Panc1 (cell line): ENCODE measurements around the gene VPS11. TPM values are rescaled to one million over a fixed set of nuclear protein-coding genes. Genes with fewer than 3 reads are reported as not detected.
A peak's percentile ranks its signal among the peaks of the same experiment; 100 is the strongest.

ENCODE experiments used
- ATAC-seq: fragments of 200-7000 bp; cut with Tn5 transposase; 2 replicates; pipeline ENCODE4 v1.9.1; 2020; ENCODE audit warnings: mild to moderate bottlenecking, moderate library complexity
- BruUV-seq: library from RNA; stranded (reverse); fragments of 400-500 nt; replicated peaks from 2 replicates; lab custom pipeline; 2021; lab: Mats Ljungman, UMichigan
- CTCF ChIA-PET: fragments of 300-600 bp; sonication (Branson Sonifier 250); formaldehyde crosslinking; loops from one replicate; lab custom pipeline; 2022; ENCODE audit warnings: antibody characterized with exemption; lab: Charles Lee
- POLR2A ChIA-PET: fragments of 300-600 bp; sonication (Branson Sonifier 250); formaldehyde crosslinking; loops from one replicate; lab custom pipeline; 2022; ENCODE audit warnings: antibody characterized with exemption; lab: Charles Lee
- DNase-seq: peaks from one replicate; pipeline ENCODE4 v3.0.0-alpha.2; 2010; ENCODE audit warnings: low read depth, low spot score
- H3K27ac ChIP-seq: 2 replicates; pipeline ENCODE4 v1.5.1; 2011; ENCODE audit warnings: mild to moderate bottlenecking, low read length, inconsistent platforms
- H3K27me3 ChIP-seq: fragments of 200-500 bp; sonication (Bioruptor generic); 2 replicates; pipeline ENCODE4 v1.6.0; 2014; ENCODE audit warnings: low read length, inconsistent platforms; ENCODE audit not compliant: control insufficient read depth, insufficient read depth
- H3K36me3 ChIP-seq: fragments of 200-500 bp; sonication (Bioruptor generic); 2 replicates; pipeline ENCODE4 v1.5.1; 2014; ENCODE audit warnings: inconsistent platforms, mild to moderate bottlenecking, low read length, moderate library complexity; ENCODE audit not compliant: control insufficient read depth, insufficient read depth
- H3K4me1 ChIP-seq: 2 replicates; pipeline ENCODE4 v1.5.1; 2011; ENCODE audit warnings: inconsistent platforms, mild to moderate bottlenecking, low read length, moderate library complexity; ENCODE audit not compliant: control insufficient read depth, insufficient read depth
- H3K4me3 ChIP-seq, 2 experiments: 2 replicates each; pipeline ENCODE4 v1.5.1; 2011 to 2012; ENCODE audit warnings: low read depth in 2 of 2, low read length in 2 of 2, mild to moderate bottlenecking in 2 of 2, inconsistent platforms in 1 of 2, moderate library complexity in 1 of 2
- H3K9me3 ChIP-seq: fragments of 200-500 bp; sonication (Bioruptor generic); 2 replicates; pipeline ENCODE4 v1.5.1; 2014; ENCODE audit warnings: low read depth, mild to moderate bottlenecking, inconsistent platforms, low read length, moderate library complexity; ENCODE audit not compliant: control insufficient read depth, insufficient read depth
- POLR2AphosphoS5 ChIP-seq: IDR thresholded peaks from 2 replicates; pipeline ENCODE4 v1.6.1; 2012; ENCODE audit warnings: mild to moderate bottlenecking, low read depth, low read length, moderate library complexity
- SIN3A ChIP-seq: IDR thresholded peaks from 2 replicates; pipeline ENCODE4 v1.6.1; 2012; ENCODE audit warnings: low read depth, mild to moderate bottlenecking, low read length, moderate library complexity, borderline replicate concordance; ENCODE audit not compliant: insufficient read depth
- TCF7L2 ChIP-seq: IDR thresholded peaks from 2 replicates; pipeline ENCODE4 v1.6.1; 2011; ENCODE audit warnings: mild to moderate bottlenecking, low read depth, low read length, inconsistent platforms
- in situ Hi-C: cut with HindIII; loops from 2 replicates; pipeline ENCODE4 v1.10.0; 2016; ENCODE audit warnings: low sequenced_read_pairs, low pct_unique_long_range_greater_than_20kb
- intact Hi-C: fragments of 100-400 bp; cut with micrococcal nuclease; formaldehyde crosslinking; loops from one replicate; pipeline ENCODE4 v1.10.0; 2022; ENCODE audit not compliant: unreplicated experiment
- total RNA-seq: library from RNA; stranded (reverse); gene quantifications from one replicate; pipeline ENCODE4 v1.2.1, GENCODE V29; 2021; ENCODE audit not compliant: unreplicated experiment
- TF ChIP-seq, protein P1 (sequence below), 2 experiments: IDR thresholded peaks; 2 replicates each; pipeline ENCODE4 v1.6.1; 2011 to 2012; ENCODE audit warnings: low read depth in 2 of 2, control low read depth in 1 of 2, low read length in 1 of 2, mild to moderate bottlenecking in 1 of 2, moderate library complexity in 1 of 2; ENCODE audit not compliant: insufficient read depth in 1 of 2
- TF ChIP-seq, protein P2 (sequence below): fragments of 450-650 bp; IDR thresholded peaks from 2 replicates; pipeline ENCODE4 v1.5.1; 2017; ENCODE audit warnings: mild to moderate bottlenecking

VPS11 gene
- total RNA-seq, 1 experiment from 2014 or later, result 28.2 TPM

DNA sequence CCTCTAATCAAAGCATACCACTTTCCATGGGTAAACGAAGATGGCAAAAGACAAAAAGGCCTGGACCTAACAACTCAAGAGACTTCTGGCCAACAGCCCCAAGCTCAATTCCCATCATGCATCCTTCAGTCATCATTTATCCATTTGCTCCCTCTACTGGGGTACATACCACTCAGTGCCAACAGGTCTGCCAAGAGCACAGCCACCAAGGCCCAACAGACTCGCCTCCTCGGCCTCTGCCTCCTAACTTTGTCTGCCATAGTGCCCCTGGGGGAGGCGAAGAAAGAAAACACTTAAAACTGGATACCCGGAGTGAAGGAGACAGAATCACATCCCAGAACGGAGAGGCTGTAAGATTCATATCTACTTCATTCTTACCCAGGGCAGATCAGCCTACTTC is 11.7 kb upstream of the VPS11 start:
- in situ Hi-C loops, result no loop called here
- POLR2A ChIA-PET, result interaction anchor here (0.6 to 0.7 kb wide), 3 partner anchors 28 to 36 kb away, joined by 3 to 9 read pairs (median 5); no protein-coding TSS in a partner anchor
- H3K27ac ChIP-seq, result peak overlapping the region; percentile 86
- H3K27me3 ChIP-seq, result no peaks in the 10 kb centered on the region
- peaks cover 19% of the 10 kb centered on the region; the same call in 1 of the 2 replicates for H3K36me3 ChIP-seq
- H3K4me1 ChIP-seq, result peaks cover 7% of the 10 kb centered on the region; the same call in 1 of the 2 replicates
- H3K4me3 ChIP-seq, result peak overlapping the region; percentile 82 to 87
- no peaks in the 10 kb centered on the region for H3K9me3 ChIP-seq
- no peak for DNase-seq
- no peak for TF ChIP-seq POLR2AphosphoS5
- TF ChIP-seq, protein P1, sequence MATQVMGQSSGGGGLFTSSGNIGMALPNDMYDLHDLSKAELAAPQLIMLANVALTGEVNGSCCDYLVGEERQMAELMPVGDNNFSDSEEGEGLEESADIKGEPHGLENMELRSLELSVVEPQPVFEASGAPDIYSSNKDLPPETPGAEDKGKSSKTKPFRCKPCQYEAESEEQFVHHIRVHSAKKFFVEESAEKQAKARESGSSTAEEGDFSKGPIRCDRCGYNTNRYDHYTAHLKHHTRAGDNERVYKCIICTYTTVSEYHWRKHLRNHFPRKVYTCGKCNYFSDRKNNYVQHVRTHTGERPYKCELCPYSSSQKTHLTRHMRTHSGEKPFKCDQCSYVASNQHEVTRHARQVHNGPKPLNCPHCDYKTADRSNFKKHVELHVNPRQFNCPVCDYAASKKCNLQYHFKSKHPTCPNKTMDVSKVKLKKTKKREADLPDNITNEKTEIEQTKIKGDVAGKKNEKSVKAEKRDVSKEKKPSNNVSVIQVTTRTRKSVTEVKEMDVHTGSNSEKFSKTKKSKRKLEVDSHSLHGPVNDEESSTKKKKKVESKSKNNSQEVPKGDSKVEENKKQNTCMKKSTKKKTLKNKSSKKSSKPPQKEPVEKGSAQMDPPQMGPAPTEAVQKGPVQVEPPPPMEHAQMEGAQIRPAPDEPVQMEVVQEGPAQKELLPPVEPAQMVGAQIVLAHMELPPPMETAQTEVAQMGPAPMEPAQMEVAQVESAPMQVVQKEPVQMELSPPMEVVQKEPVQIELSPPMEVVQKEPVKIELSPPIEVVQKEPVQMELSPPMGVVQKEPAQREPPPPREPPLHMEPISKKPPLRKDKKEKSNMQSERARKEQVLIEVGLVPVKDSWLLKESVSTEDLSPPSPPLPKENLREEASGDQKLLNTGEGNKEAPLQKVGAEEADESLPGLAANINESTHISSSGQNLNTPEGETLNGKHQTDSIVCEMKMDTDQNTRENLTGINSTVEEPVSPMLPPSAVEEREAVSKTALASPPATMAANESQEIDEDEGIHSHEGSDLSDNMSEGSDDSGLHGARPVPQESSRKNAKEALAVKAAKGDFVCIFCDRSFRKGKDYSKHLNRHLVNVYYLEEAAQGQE (IDR thresholded peaks at IDR 0.05; ENCODE audit: insufficient read depth in 1 of 2, low read depth in 2 of 2, low read length in 1 of 2), result no peak
- TF ChIP-seq TCF7L2, result no peak
- TF ChIP-seq SIN3A, result no peak
- TF ChIP-seq, protein P2, sequence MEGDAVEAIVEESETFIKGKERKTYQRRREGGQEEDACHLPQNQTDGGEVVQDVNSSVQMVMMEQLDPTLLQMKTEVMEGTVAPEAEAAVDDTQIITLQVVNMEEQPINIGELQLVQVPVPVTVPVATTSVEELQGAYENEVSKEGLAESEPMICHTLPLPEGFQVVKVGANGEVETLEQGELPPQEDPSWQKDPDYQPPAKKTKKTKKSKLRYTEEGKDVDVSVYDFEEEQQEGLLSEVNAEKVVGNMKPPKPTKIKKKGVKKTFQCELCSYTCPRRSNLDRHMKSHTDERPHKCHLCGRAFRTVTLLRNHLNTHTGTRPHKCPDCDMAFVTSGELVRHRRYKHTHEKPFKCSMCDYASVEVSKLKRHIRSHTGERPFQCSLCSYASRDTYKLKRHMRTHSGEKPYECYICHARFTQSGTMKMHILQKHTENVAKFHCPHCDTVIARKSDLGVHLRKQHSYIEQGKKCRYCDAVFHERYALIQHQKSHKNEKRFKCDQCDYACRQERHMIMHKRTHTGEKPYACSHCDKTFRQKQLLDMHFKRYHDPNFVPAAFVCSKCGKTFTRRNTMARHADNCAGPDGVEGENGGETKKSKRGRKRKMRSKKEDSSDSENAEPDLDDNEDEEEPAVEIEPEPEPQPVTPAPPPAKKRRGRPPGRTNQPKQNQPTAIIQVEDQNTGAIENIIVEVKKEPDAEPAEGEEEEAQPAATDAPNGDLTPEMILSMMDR, result no peak
- intact Hi-C loops, result no loop called here
- CTCF ChIA-PET, result interaction anchor here (0.6 to 1.0 kb wide), 3 partner anchors 11 to 29 kb away, joined by 3 to 5 read pairs (median 3); partner anchors contain the start of gene HMBS
- no peak for ATAC-seq
- BruUV-seq, result no TSS peak

DNA sequence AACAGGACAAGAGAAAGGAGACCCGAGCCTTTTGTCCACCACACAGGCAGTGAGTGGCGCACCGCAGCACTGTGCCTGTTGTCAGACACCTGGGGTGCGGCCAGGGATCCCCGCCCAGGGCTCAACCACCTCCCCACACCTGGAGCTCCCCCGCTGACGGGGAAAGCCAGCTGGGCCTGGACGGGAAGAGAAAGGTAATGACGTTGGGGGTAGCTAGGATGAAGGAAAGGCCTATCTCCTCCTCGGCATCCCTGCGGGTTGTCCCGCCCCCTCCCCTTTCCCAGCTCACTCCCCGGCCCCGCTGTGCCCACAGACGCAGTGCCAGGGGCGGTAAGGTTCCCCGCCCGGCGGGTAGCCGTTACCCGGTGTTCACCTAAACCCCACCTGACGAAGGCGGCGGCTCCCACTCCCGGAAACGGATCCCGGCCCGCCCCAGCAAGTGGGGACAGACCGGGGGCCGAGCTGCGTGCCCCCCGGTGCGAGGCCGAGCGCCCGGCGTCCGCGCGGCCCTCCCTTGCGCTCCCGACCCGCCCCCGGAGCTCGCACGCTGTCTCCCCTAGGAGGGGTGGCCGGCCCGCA is 11.1 kb upstream of the VPS11 start:
- ChIA-PET CTCF (interaction anchor here (0.5 to 0.6 kb wide), 2 partner anchors 21 to 23 kb away, joined by 3 read pairs; no protein-coding TSS in a partner anchor), POLR2A (interaction anchor here (0.6 to 0.7 kb wide), 2 partner anchors 27 to 37 kb away, joined by 3 to 5 read pairs; no protein-coding TSS in a partner anchor)
- H3K27ac ChIP-seq, result peak overlapping the region; percentile 86
- peaks cover 7% of the 10 kb centered on the region; the same call in 1 of the 2 replicates for H3K4me1 ChIP-seq
- TF ChIP-seq, protein P1 (IDR thresholded peaks at IDR 0.05; ENCODE audit: insufficient read depth in 1 of 2, low read depth in 2 of 2, low read length in 1 of 2), result no peak
- TF ChIP-seq, protein P2, result no peak
- TF ChIP-seq TCF7L2 (no peak), POLR2AphosphoS5 (no peak), SIN3A (no peak)
- DNase-seq (no peak), ATAC-seq (peak; percentile 64)
- no peaks in the 10 kb centered on the region for H3K27me3 ChIP-seq
- H3K4me3 ChIP-seq, result peak overlapping the region; percentile 82 to 87
- no TSS peak for BruUV-seq
- in situ Hi-C loops, result no loop called here
- no peaks in the 10 kb centered on the region for H3K9me3 ChIP-seq
- intact Hi-C loops, result no loop called here
- H3K36me3 ChIP-seq, result peaks cover 19% of the 10 kb centered on the region; the same call in 1 of the 2 replicates
